HepG2 (cell line): ENCODE measurements around the gene ASPRV1. TPM values are rescaled to one million over a fixed set of nuclear protein-coding genes. Genes with fewer than 3 reads are reported as not detected.

Experiments
- BCL6 ChIP-seq: IDR thresholded peaks from 2 replicates; pipeline ENCODE4 v1.6.1; 2016; ENCODE audit warnings: missing genetic modification reagents, missing compliant biosample characterization
- CEBPB ChIP-seq: IDR thresholded peaks from 2 replicates; pipeline ENCODE4 v1.6.1; 2011; ENCODE audit warnings: low read depth, low read length, improper control_type of control experiment, borderline replicate concordance
- FOXK1 ChIP-seq: sonication (generic); formaldehyde crosslinking; IDR thresholded peaks from 2 replicates; pipeline ENCODE4 v1.4.0; 2020; ENCODE audit warnings: low read depth, missing genetic modification reagents, borderline replicate concordance
- KIAA2018 ChIP-seq: sonication (generic); formaldehyde crosslinking; IDR thresholded peaks from 2 replicates; pipeline ENCODE4 v1.5.0; 2020; ENCODE audit warnings: mild to moderate bottlenecking, missing genetic modification reagents, borderline replicate concordance
- ZNF446 ChIP-seq: sonication (generic); formaldehyde crosslinking; IDR thresholded peaks from 2 replicates; pipeline ENCODE4 v1.5.0; 2020; ENCODE audit warnings: mild to moderate bottlenecking, missing genetic modification reagents
- ZNF512 ChIP-seq: sonication (generic); formaldehyde crosslinking; IDR thresholded peaks from 2 replicates; pipeline ENCODE4 v1.4.0; 2020; ENCODE audit warnings: mild to moderate bottlenecking, missing genetic modification reagents
- polyA plus RNA-seq, 8 experiments: library from polyadenylated mRNA; depleted of rRNA in 3 of 8; stranded (reverse) in 7 of 8; unstranded in 1 of 8; fragments of >200 nt; fragmentation: Illumina TruSeq in 4 of 8; extraction: Trizol in 4 of 8; gene quantifications; 2 replicates each; pipeline versions ENCODE4 v1.2.1 to v1.2.3, GENCODE V29; 2011 to 2016; ENCODE audit warnings: low read depth in 4 of 8, missing spikeins in 1 of 8, mixed read lengths in 1 of 8; ENCODE audit not compliant: insufficient read depth in 1 of 8
- total RNA-seq, 5 experiments: library from RNA; depleted of rRNA; stranded (reverse); fragments of >200 nt; fragmentation: Illumina TruSeq; extraction: Trizol; gene quantifications; 2 replicates each; pipeline ENCODE4 v1.2.3, GENCODE V29; 2016; ENCODE audit warnings: low read depth in 1 of 5
- TF ChIP-seq, protein P1 (sequence below): sonication (generic); formaldehyde crosslinking; IDR thresholded peaks from 2 replicates; pipeline ENCODE4 v1.4.0; 2020; ENCODE audit warnings: missing genetic modification reagents
- TF ChIP-seq, protein P2 (sequence below): sonication (generic); formaldehyde crosslinking; IDR thresholded peaks from 2 replicates; pipeline ENCODE4 v1.5.1; 2020; ENCODE audit warnings: mild to moderate bottlenecking, missing genetic modification reagents

ASPRV1 gene
- total and polyA plus RNA-seq, 2 of the 13 experiments (the other 11 are each of a cell fraction or from before 2014, with no cell fraction given): 0.40 to 0.48 TPM

- TF ChIP-seq BCL6 (peak; percentile 56; the same call in 1 of the 2 replicates), KIAA2018 (CRISPR knock-in tag) (no peak), FOXK1 (CRISPR knock-in tag) (no peak), ZNF446 (CRISPR knock-in tag) (no peak), ZNF512 (CRISPR knock-in tag) (no peak), CEBPB (no peak)
- TF ChIP-seq, protein P1, sequence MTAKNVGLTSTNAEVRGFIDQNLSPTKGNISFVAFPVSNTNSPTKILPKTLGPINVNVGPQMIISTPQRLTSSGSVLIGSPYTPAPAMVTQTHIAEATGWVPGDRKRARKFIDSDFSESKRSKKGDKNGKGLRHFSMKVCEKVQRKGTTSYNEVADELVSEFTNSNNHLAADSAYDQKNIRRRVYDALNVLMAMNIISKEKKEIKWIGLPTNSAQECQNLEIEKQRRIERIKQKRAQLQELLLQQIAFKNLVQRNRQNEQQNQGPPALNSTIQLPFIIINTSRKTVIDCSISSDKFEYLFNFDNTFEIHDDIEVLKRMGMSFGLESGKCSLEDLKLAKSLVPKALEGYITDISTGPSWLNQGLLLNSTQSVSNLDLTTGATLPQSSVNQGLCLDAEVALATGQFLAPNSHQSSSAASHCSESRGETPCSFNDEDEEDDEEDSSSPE (CRISPR knock-in tag): 0 out of 2 replicates have a peak, but pooled peaks have one; percentile 35
- TF ChIP-seq, protein P2, sequence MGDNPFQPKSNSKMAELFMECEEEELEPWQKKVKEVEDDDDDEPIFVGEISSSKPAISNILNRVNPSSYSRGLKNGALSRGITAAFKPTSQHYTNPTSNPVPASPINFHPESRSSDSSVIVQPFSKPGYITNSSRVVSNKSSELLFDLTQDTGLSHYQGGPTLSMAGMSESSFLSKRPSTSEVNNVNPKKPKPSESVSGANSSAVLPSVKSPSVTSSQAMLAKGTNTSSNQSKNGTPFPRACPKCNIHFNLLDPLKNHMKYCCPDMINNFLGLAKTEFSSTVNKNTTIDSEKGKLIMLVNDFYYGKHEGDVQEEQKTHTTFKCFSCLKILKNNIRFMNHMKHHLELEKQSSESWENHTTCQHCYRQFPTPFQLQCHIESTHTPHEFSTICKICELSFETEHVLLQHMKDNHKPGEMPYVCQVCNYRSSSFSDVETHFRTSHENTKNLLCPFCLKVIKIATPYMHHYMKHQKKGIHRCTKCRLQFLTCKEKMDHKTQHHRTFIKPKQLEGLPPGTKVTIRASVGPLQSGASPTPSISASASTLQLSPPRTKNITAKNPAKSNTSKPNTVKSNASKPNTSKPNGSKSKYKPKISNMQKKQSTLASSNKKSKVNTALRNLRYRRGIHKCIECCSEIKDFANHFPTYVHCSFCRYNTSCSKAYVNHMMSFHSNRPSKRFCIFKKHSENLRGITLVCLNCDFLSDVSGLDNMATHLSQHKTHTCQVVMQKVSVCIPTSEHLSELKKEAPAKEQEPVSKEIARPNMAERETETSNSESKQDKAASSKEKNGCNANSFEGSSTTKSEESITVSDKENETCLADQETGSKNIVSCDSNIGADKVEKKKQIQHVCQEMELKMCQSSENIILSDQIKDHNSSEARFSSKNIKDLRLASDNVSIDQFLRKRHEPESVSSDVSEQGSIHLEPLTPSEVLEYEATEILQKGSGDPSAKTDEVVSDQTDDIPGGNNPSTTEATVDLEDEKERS (CRISPR knock-in tag): no peak
These were observed 49.4 kb downstream of the ASPRV1 start (continued) for GRCh38 chr2:69911985-69912563.
